ENCODE data around the gene ATP13A1.

Gene ATP13A1

GRCh38 chr19:19659646-19660245 lies 3.7 kb downstream of the ATP13A1 start:
- Histone ChIP-seq H3K9me2 (ENCODE audit: low read depth, low read length) (no peaks in the 10 kb centered on the region), H3K79me2 (ENCODE audit: insufficient read depth, low read length) (peaks cover 27% of the 10 kb centered on the region), H3K4me1 (ENCODE audit: insufficient read depth, low read length, severe bottlenecking) (peaks cover 22% of the 10 kb centered on the region), H3K4me2 (ENCODE audit: low read length) (no peak overlapping the region), H2AFZ (ENCODE audit: low read length) (no peak overlapping the region), H3K9me3 (ENCODE audit: low read length) (no peaks in the 10 kb centered on the region), H4K20me1 (ENCODE audit: insufficient read depth, low read length) (no peaks in the 10 kb centered on the region), H3K9ac (ENCODE audit: low read length) (no peak overlapping the region), H3K4me3 (ENCODE audit: low read depth, low read length, poor library complexity, severe bottlenecking) (no peak overlapping the region), H3F3A (ENCODE audit: insufficient read depth, low read length) (no peaks in the 10 kb centered on the region), H3K27me3 (ENCODE audit: insufficient read depth, low read length) (no peaks in the 10 kb centered on the region), H3K27ac (ENCODE audit: low read depth, low read length, poor library complexity, severe bottlenecking) (no peak overlapping the region), H3K36me3 (ENCODE audit: insufficient read depth, low read length) (peaks cover 64% of the 10 kb centered on the region)
- TF ChIP-seq CTCF (IDR thresholded peaks at IDR 0.05; ENCODE audit: low read length) (no peak), EZH2 (IDR thresholded peaks at IDR 0.05; ENCODE audit: borderline replicate concordance, low read length) (no peak)

- Histone ChIP-seq H3K4me3 (ENCODE audit: low read depth, low read length, poor library complexity, severe bottlenecking) (no peak overlapping the region), H3K9me3 (ENCODE audit: low read length) (no peaks in the 10 kb centered on the region), H3K4me1 (ENCODE audit: insufficient read depth, low read length, severe bottlenecking) (peaks cover 14% of the 10 kb centered on the region), H3K9me2 (ENCODE audit: low read depth, low read length) (no peaks in the 10 kb centered on the region), H3K36me3 (ENCODE audit: insufficient read depth, low read length) (peaks cover 87% of the 10 kb centered on the region), H2AFZ (ENCODE audit: low read length) (no peak overlapping the region), H4K20me1 (ENCODE audit: insufficient read depth, low read length) (no peaks in the 10 kb centered on the region), H3K27ac (ENCODE audit: low read depth, low read length, poor library complexity, severe bottlenecking) (no peak overlapping the region), H3K27me3 (ENCODE audit: insufficient read depth, low read length) (no peaks in the 10 kb centered on the region), H3K79me2 (ENCODE audit: insufficient read depth, low read length) (peaks cover 20% of the 10 kb centered on the region), H3K9ac (ENCODE audit: low read length) (no peak overlapping the region), H3K4me2 (ENCODE audit: low read length) (no peak overlapping the region), H3F3A (ENCODE audit: insufficient read depth, low read length) (no peaks in the 10 kb centered on the region)
- no peak for TF ChIP-seq EZH2 (IDR thresholded peaks at IDR 0.05; ENCODE audit: borderline replicate concordance, low read length)
- no peak for TF ChIP-seq CTCF (IDR thresholded peaks at IDR 0.05; ENCODE audit: low read length)
Observed at GRCh38 chr19:19657397-19657783, 6.1 kb downstream of the ATP13A1 start.

GRCh38 chr19:19656451-19657396 lies 6.8 kb downstream of the ATP13A1 start:
- Histone ChIP-seq H2AFZ (ENCODE audit: low read length) (no peak overlapping the region), H3K4me2 (ENCODE audit: low read length) (no peak overlapping the region), H4K20me1 (ENCODE audit: insufficient read depth, low read length) (no peaks in the 10 kb centered on the region), H3K4me1 (ENCODE audit: insufficient read depth, low read length, severe bottlenecking) (peaks cover 10% of the 10 kb centered on the region), H3K9me2 (ENCODE audit: low read depth, low read length) (no peaks in the 10 kb centered on the region), H3K79me2 (ENCODE audit: insufficient read depth, low read length) (peaks cover 13% of the 10 kb centered on the region), H3K36me3 (ENCODE audit: insufficient read depth, low read length) (peaks cover 94% of the 10 kb centered on the region), H3F3A (ENCODE audit: insufficient read depth, low read length) (no peaks in the 10 kb centered on the region), H3K9me3 (ENCODE audit: low read length) (no peaks in the 10 kb centered on the region), H3K27me3 (ENCODE audit: insufficient read depth, low read length) (no peaks in the 10 kb centered on the region), H3K27ac (ENCODE audit: low read depth, low read length, poor library complexity, severe bottlenecking) (no peak overlapping the region), H3K9ac (ENCODE audit: low read length) (no peak overlapping the region), H3K4me3 (ENCODE audit: low read depth, low read length, poor library complexity, severe bottlenecking) (no peak overlapping the region)
- TF ChIP-seq CTCF (IDR thresholded peaks at IDR 0.05; ENCODE audit: low read length) (no peak), EZH2 (IDR thresholded peaks at IDR 0.05; ENCODE audit: borderline replicate concordance, low read length) (no peak)

Data from OCI-LY1 (cell line).